ENCODE measurements around the gene TSPYL1.
"Not testable (repeated sequence)": the region's sequence is repeated elsewhere in the genome, so short reads cannot be mapped to it uniquely, and the experiment has no call there.

The TSPYL1 gene

GRCh38 chr6:116298273-116298672, 18.5 kb upstream of the TSPYL1 start:
- no peak for DNase-seq (ENCODE audit: low spot score)

- DNase-seq (ENCODE audit: low spot score), result no peak
Measured at GRCh38 chr6:116292553-116292952, 12.8 kb upstream of the TSPYL1 start.

GRCh38 chr6:116291701-116292396, 12.1 kb upstream of the TSPYL1 start:
- no peak for DNase-seq (ENCODE audit: low spot score)

- no peak for DNase-seq (ENCODE audit: low spot score)
Measured at GRCh38 chr6:116290799-116291198, 11.1 kb upstream of the TSPYL1 start.

GRCh38 chr6:116289876-116290275, 10.1 kb upstream of the TSPYL1 start:
- DNase-seq (ENCODE audit: low spot score), result no peak

GRCh38 chr6:116287689-116288282, 8.1 kb upstream of the TSPYL1 start:
- no peak for DNase-seq (ENCODE audit: low spot score)

- DNase-seq (ENCODE audit: low spot score), result no peak
Measured at GRCh38 chr6:116286773-116287358, 7.1 kb upstream of the TSPYL1 start.

GRCh38 chr6:116284984-116285383, 5.3 kb upstream of the TSPYL1 start:
- DNase-seq (ENCODE audit: low spot score), result not testable (repeated sequence)

GRCh38 chr6:116283191-116283590, 3.5 kb upstream of the TSPYL1 start:
- no peak for DNase-seq (ENCODE audit: low spot score)

GRCh38 chr6:116282698-116283097, 3.0 kb upstream of the TSPYL1 start:
- DNase-seq (ENCODE audit: low spot score), result no peak

- no peak for DNase-seq (ENCODE audit: low spot score)
Measured at GRCh38 chr6:116280933-116281316, 1.2 kb upstream of the TSPYL1 start.

GRCh38 chr6:116280161-116280932, 617 bp upstream of the TSPYL1 start:
- no peak for DNase-seq (ENCODE audit: low spot score)

GRCh38 chr6:116278854-116279231, 887 bp downstream of the TSPYL1 start:
- DNase-seq (ENCODE audit: low spot score), result no peak

GRCh38 chr6:116278481-116278829, 1.3 kb downstream of the TSPYL1 start:
- no peak for DNase-seq (ENCODE audit: low spot score)

- no peak for DNase-seq (ENCODE audit: low spot score)
Measured at GRCh38 chr6:116277124-116277523, 2.6 kb downstream of the TSPYL1 start.

- no peak for DNase-seq (ENCODE audit: low spot score)
Measured at GRCh38 chr6:116271149-116271708, 8.5 kb downstream of the TSPYL1 start.

GRCh38 chr6:116268589-116269293, 11.0 kb downstream of the TSPYL1 start:
- DNase-seq (ENCODE audit: low spot score), result peak; percentile 46

GRCh38 chr6:116267836-116268588, 11.7 kb downstream of the TSPYL1 start:
- DNase-seq (ENCODE audit: low spot score), result no peak

- no peak for DNase-seq (ENCODE audit: low spot score)
Measured at GRCh38 chr6:116266803-116267202, 12.9 kb downstream of the TSPYL1 start.

GRCh38 chr6:116265041-116265829, 14.5 kb downstream of the TSPYL1 start:
- no peak for DNase-seq (ENCODE audit: low spot score)

Data from germinal center (tissue), 1 donor.